PFSK-1 (cell line): ENCODE data around the gene GFOD2.

Experiments used
- FOXP2 ChIP-seq: optimal IDR thresholded peaks from 2 replicates; pipeline ENCODE3; 2011; ENCODE audit warnings: borderline replicate concordance, control low read depth, inconsistent platforms; ENCODE audit not compliant: insufficient read depth; ENCODE audit errors: extremely low read length, extremely low read depth
- POLR2AphosphoS5 ChIP-seq: IDR thresholded peaks from 2 replicates; pipeline ENCODE4 v1.6.1; 2012; ENCODE audit warnings: low read depth, mild to moderate bottlenecking, control low read depth, low read length, moderate library complexity
- REST ChIP-seq, 2 experiments: IDR thresholded peaks; 2 replicates each; pipeline versions ENCODE4 v1.6.1 to v1.8.0; 2011 to 2012; ENCODE audit warnings: low read depth in 2 of 2, low read length in 2 of 2, control low read depth in 1 of 2, inconsistent platforms in 1 of 2, mild to moderate bottlenecking in 1 of 2, moderate library complexity in 1 of 2; ENCODE audit not compliant: insufficient read depth in 1 of 2
- SIN3A ChIP-seq: IDR thresholded peaks from 2 replicates; pipeline ENCODE4 v1.6.1; 2012; ENCODE audit warnings: mild to moderate bottlenecking, low read length, moderate library complexity, borderline replicate concordance; ENCODE audit not compliant: insufficient read depth
- TAF1 ChIP-seq: IDR thresholded peaks from 2 replicates; pipeline ENCODE4 v1.6.1; 2012; ENCODE audit warnings: low read length, control low read depth, borderline replicate concordance; ENCODE audit not compliant: insufficient read depth

Gene GFOD2

DNA sequence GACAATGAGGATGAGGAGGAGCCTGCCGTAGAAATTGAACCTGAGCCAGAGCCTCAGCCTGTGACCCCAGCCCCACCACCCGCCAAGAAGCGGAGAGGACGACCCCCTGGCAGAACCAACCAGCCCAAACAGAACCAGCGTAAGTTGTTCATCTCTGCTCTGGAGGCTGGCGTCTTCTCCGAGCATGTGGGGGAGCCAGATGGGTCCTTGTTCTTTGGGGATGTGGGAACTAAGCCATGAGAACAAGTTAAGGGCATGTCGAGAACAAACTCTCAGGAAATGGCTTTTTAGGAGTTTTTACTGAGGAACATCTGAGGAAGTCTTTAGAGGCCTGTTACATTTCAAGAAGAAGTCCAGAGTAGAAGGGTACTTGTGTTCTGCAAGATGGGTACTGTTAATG is 82.4 kb downstream of the GFOD2 start:
- TF ChIP-seq REST (IDR thresholded peaks at IDR 0.05; ENCODE audit: insufficient read depth in 1 of 2, low read depth in 2 of 2, low read length in 2 of 2) (no peak), SIN3A (no peak), FOXP2 (no peak), POLR2AphosphoS5 (no peak), TAF1 (no peak)

DNA sequence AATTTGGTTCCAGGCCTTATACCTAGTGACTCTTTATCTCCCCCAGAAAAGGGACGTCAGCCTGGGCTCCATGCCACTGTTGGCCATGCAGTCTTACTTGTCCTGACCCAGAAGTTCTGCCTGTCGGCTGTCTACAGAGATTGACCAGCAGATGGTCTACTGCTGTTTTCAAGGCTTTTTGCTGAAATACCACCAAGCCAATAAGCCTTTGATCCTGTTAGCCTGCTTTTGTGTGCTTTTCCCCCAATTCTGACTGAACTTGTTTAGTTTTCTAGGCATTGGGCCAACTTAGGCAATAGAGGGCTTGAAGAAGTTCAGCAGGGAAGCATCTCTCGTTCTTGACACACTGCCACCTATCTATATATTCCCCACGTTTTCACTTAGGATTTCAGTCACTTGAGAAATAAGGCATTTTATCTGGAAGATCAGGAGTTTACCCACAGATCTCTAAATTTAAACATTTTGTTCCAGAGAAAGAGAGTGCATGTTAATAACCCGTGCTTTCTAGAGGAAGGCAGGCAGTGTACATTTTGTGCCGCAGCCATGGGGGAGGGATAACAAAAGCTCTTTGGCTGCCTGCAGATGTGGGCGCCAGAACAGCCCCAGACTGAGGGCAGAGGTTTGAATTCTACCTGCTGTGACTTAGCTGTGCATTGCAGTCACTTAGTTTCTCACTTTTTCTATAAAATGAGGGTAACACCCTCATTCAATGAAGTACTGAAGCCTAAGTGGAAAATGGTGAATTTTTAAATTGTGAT is 86.5 kb downstream of the GFOD2 start:
- TF ChIP-seq POLR2AphosphoS5 (no peak), FOXP2 (no peak), REST (IDR thresholded peaks at IDR 0.05; ENCODE audit: insufficient read depth in 1 of 2, low read depth in 2 of 2, low read length in 2 of 2) (no peak), SIN3A (no peak), TAF1 (no peak)

- TF ChIP-seq TAF1 (no peak), SIN3A (no peak), POLR2AphosphoS5 (no peak), REST (IDR thresholded peaks at IDR 0.05; ENCODE audit: insufficient read depth in 1 of 2, low read depth in 2 of 2, low read length in 2 of 2) (no peak), FOXP2 (no peak)
These were observed 90.9 kb downstream of the GFOD2 start for GRCh38 chr16:67628216-67628615.
